K562 (cell line): ENCODE data around the gene OR10H3. TPM values are rescaled to one million over a fixed set of nuclear protein-coding genes. Genes with fewer than 3 reads are reported as not detected.
"Not testable (repeated sequence)": the region's sequence is repeated elsewhere in the genome, so short reads cannot be mapped to it uniquely, and the experiment has no call there.

ENCODE experiments used
- ATAC-seq: fragments of 200-7000 bp; cut with Tn5 transposase; 3 replicates; pipeline ENCODE4 v1.9.1; 2020; ENCODE audit warnings: moderate library complexity
- BruUV-seq: library from RNA; stranded (reverse); fragments of 400-500 nt; replicated peaks from 2 replicates; lab custom pipeline; 2021; lab: Mats Ljungman, UMichigan
- CTCF ChIA-PET: fragments of 300-600 bp; formaldehyde crosslinking; extraction: SDS; loops from one replicate; lab custom pipeline; 2021; ENCODE audit warnings: low intra/inter-chr PET ratio; lab: Yijun Ruan, JAX
- POLR2A ChIA-PET: fragments of 300-600, 350-650 bp; sonication (Branson Sonifier 250); formaldehyde crosslinking; extraction: SDS; loops from one replicate; lab custom pipeline; 2021; ENCODE audit warnings: antibody characterized with exemption, inconsistent platforms; lab: Yijun Ruan, JAX
- DNase-seq, 4 experiments: peaks; one replicate each; pipeline versions ENCODE4 v3.0.0 to v3.0.0-alpha.2; 2011 to 2018; ENCODE audit warnings: low spot score in 3 of 4, mixed read lengths in 3 of 4; ENCODE audit errors: extremely low read depth in 1 of 4
- FAIRE-seq: peaks from 2 replicates; lab custom pipeline; 2011; peaks lifted over from hg19 to GRCh38; lab: Jason Lieb, UNC
- H2AFZ ChIP-seq: 2 replicates; pipeline ENCODE4 v1.6.0; 2011; ENCODE audit warnings: low read depth, low read length, control low read depth, inconsistent platforms
- H3K27ac ChIP-seq: fragments of 200-600 bp; 3 replicates; pipeline ENCODE4 v1.8.0; 2011; ENCODE audit warnings: low read depth, mild to moderate bottlenecking, control low read depth, inconsistent platforms, low read length, moderate library complexity, mixed read lengths; ENCODE audit errors: extremely low read depth
- H3K27me3 ChIP-seq, 2 experiments: fragments of 300-600 bp in 1 of 2; 2 replicates in 1 of 2; 3 replicates in 1 of 2; pipeline versions ENCODE4 v1.6.0 to v1.8.0; 2011; ENCODE audit warnings: inconsistent platforms in 2 of 2, low read length in 2 of 2, mild to moderate bottlenecking in 1 of 2, mixed read lengths in 1 of 2, moderate library complexity in 1 of 2; ENCODE audit not compliant: control insufficient read depth in 2 of 2, insufficient read depth in 2 of 2
- H3K36me3 ChIP-seq: fragments of 300-600 bp; 3 replicates; pipeline ENCODE4 v1.8.0; 2011; ENCODE audit warnings: mild to moderate bottlenecking, low read length, inconsistent platforms; ENCODE audit not compliant: control insufficient read depth, insufficient read depth
- H3K4me1 ChIP-seq, 2 experiments: fragments of 200-600 bp in 1 of 2; replicated peaks in 1 of 2; 2 replicates in 1 of 2; 3 replicates in 1 of 2; pipeline versions ENCODE4 v1.5.1 to v1.8.0; 2011; ENCODE audit warnings: inconsistent platforms in 2 of 2, low read length in 2 of 2, mild to moderate bottlenecking in 1 of 2, mixed read lengths in 1 of 2, moderate library complexity in 1 of 2; ENCODE audit not compliant: control insufficient read depth in 2 of 2, insufficient read depth in 2 of 2
- H3K4me2 ChIP-seq: 2 replicates; pipeline ENCODE4 v1.6.1; 2011; ENCODE audit warnings: low read length, control low read depth, inconsistent platforms, mixed read lengths; ENCODE audit not compliant: insufficient read depth
- H3K4me3 ChIP-seq: fragments of 200-600 bp; sonication (generic), shearing (Covaris generic); 2 replicates; pipeline ENCODE4 v1.5.1; 2016; ENCODE audit warnings: control low read depth, inconsistent platforms
- H3K79me2 ChIP-seq: fragments of 200-600 bp; 3 replicates; pipeline ENCODE4 v1.8.0; 2011; ENCODE audit warnings: low read length, inconsistent platforms; ENCODE audit not compliant: control insufficient read depth, insufficient read depth
- H3K9ac ChIP-seq, 2 experiments: 2 replicates each; pipeline versions ENCODE4 v1.6.0 to v1.6.1; 2011; ENCODE audit warnings: low read depth in 2 of 2, low read length in 2 of 2, control low read depth in 1 of 2, inconsistent platforms in 1 of 2, mild to moderate bottlenecking in 1 of 2, mixed read lengths in 1 of 2; ENCODE audit not compliant: insufficient read depth in 1 of 2
- H3K9me1 ChIP-seq: one replicate; pipeline ENCODE4 v1.6.0; 2011; ENCODE audit warnings: inconsistent platforms, mild to moderate bottlenecking, low read length, moderate library complexity; ENCODE audit not compliant: control insufficient read depth, insufficient read depth
- H3K9me3 ChIP-seq: replicated peaks from 2 replicates; pipeline ENCODE4 v1.5.1; 2011; ENCODE audit warnings: low read depth, low read length, inconsistent platforms; ENCODE audit not compliant: control insufficient read depth, insufficient read depth
- H4K20me1 ChIP-seq: replicated peaks from 2 replicates; pipeline ENCODE4 v1.6.1; 2011; ENCODE audit warnings: low read length, inconsistent platforms, mixed read lengths; ENCODE audit not compliant: control insufficient read depth, insufficient read depth
- BRD4 ChIP-seq: fragments of 200-600 bp; sonication (generic); IDR thresholded peaks from 2 replicates; pipeline ENCODE4 v1.6.1; 2017; ENCODE audit warnings: inconsistent platforms
- CBFA2T2 ChIP-seq: fragments of 450-650 bp; conservative IDR thresholded peaks from 2 replicates; pipeline ENCODE4 v1.6.1; 2017; ENCODE audit warnings: mild to moderate bottlenecking
- CBFA2T3 ChIP-seq: fragments of 450-650 bp; IDR thresholded peaks from 2 replicates; pipeline ENCODE4 v1.6.1; 2017
- COPS2 ChIP-seq: fragments of 450-650 bp; conservative IDR thresholded peaks from 2 replicates; pipeline ENCODE4 v1.6.1; 2016; ENCODE audit warnings: mild to moderate bottlenecking, moderate library complexity
- EHMT2 ChIP-seq: fragments of 450-650 bp; IDR thresholded peaks from 2 replicates; pipeline ENCODE4 v1.6.1; 2018; ENCODE audit warnings: antibody characterized with exemption
- GATA2 ChIP-seq: sonication (generic); formaldehyde crosslinking; IDR thresholded peaks from 2 replicates; pipeline ENCODE4 v1.4.0; 2020; ENCODE audit warnings: mild to moderate bottlenecking, missing genetic modification reagents
- MED1 ChIP-seq: sonication (generic); formaldehyde crosslinking; IDR thresholded peaks from 2 replicates; pipeline ENCODE4 v1.8.1; 2023; ENCODE audit warnings: missing genetic modification reagents, borderline replicate concordance
- PYGO2 ChIP-seq: fragments of 450-650 bp; IDR thresholded peaks from 2 replicates; pipeline ENCODE4 v1.6.1; 2016; ENCODE audit warnings: mild to moderate bottlenecking, missing genetic modification characterization, moderate library complexity, missing compliant biosample characterization
- RNF2 ChIP-seq: sonication (generic); IDR thresholded peaks from 2 replicates; pipeline ENCODE4 v1.6.1; 2016
- SETDB1 ChIP-seq: IDR thresholded peaks from one replicate; pipeline ENCODE4 v1.6.1; 2012; ENCODE audit warnings: low read length, control low read depth, inconsistent platforms
- SNAPC5 ChIP-seq: fragments of 250-450 bp; sonication (Bioruptor Pico); IDR thresholded peaks from 2 replicates; pipeline ENCODE4 v1.8.0; 2021; ENCODE audit warnings: moderate library complexity, mild to moderate bottlenecking, inconsistent platforms
- SPI1 ChIP-seq: IDR thresholded peaks from 2 replicates; pipeline ENCODE4 v1.6.1; 2011; ENCODE audit warnings: low read depth, low read length, control low read depth, borderline replicate concordance
- SREBF2 ChIP-seq: sonication (generic); formaldehyde crosslinking; IDR thresholded peaks from 2 replicates; pipeline ENCODE4 v1.4.0; 2020; ENCODE audit warnings: mild to moderate bottlenecking, missing genetic modification reagents
- TBP ChIP-seq: optimal IDR thresholded peaks from 2 replicates; pipeline ENCODE3; 2011; ENCODE audit warnings: low read depth, low read length, improper control_type of control experiment
- XRCC3 ChIP-seq: fragments of 450-650 bp; IDR thresholded peaks from 2 replicates; pipeline ENCODE4 v1.6.1; 2017; ENCODE audit warnings: mild to moderate bottlenecking, moderate library complexity
- ZBED1 ChIP-seq: IDR thresholded peaks from 2 replicates; pipeline ENCODE4 v1.6.1; 2014
- ZEB2 ChIP-seq: fragments of 450-650 bp; IDR thresholded peaks from 2 replicates; pipeline ENCODE4 v1.6.1; 2016
- ZNF197 ChIP-seq: fragments of 200-800 bp; sonication (Bioruptor generic); IDR thresholded peaks from 2 replicates; pipeline ENCODE4 v1.6.1; 2016; ENCODE audit warnings: low read depth, missing genetic modification characterization, missing compliant biosample characterization
- WGBS: fragments of 100-300 bp; shearing (Covaris generic); methylation state at CpG from one replicate; pipeline ENCODE4 v1.1.6; 2016; ENCODE audit warnings: low coverage, mixed read lengths; ENCODE audit not compliant: insufficient coverage; ENCODE audit errors: missing lambda C conversion rate; 5-methylcytosine and 5-hydroxymethylcytosine counted together
- in situ Hi-C: fragments of 300-500 bp; cut with MboI; formaldehyde crosslinking; loops from 4 replicates; pipeline ENCODE4 v1.15.0; 2018; ENCODE audit warnings: inconsistent platforms, mixed read lengths
- intact Hi-C: fragments of 100-400 bp; cut with micrococcal nuclease; formaldehyde crosslinking; loops from 2 replicates; pipeline ENCODE4 v1.14.2; 2022
- polyA plus RNA-seq, 8 experiments: library from polyadenylated mRNA; depleted of rRNA in 4 of 8; stranded (reverse) in 5 of 8; unstranded in 3 of 8; fragments of >200 nt; fragmentation: Nextera tagmentation in 2 of 8; fragmentation: Illumina TruSeq in 1 of 8; extraction: Ambion mirVana in 2 of 8; extraction: Trizol in 1 of 8; gene quantifications; 2 replicates each; pipeline versions ENCODE4 v1.2.1 to v1.2.3, GENCODE V29; 2011 to 2014; ENCODE audit warnings: inconsistent platforms in 1 of 8, missing spikeins in 1 of 8
- total RNA-seq, 7 experiments: library from RNA; depleted of rRNA in 6 of 7; stranded (reverse); fragments of >200 nt in 6 of 7; fragmentation: Illumina TruSeq in 2 of 7; extraction: Trizol in 2 of 7; gene quantifications; 2 replicates each; pipeline versions ENCODE4 v1.2.1 to v1.2.3, GENCODE V29; 2011 to 2021; ENCODE audit warnings: low replicate concordance in 1 of 7
- TF ChIP-seq, protein P1 (sequence below): sonication (generic); formaldehyde crosslinking; IDR thresholded peaks from 2 replicates; pipeline ENCODE4 v1.8.0; 2023; ENCODE audit warnings: mild to moderate bottlenecking, missing genetic modification reagents

Gene OR10H3
- total and polyA plus RNA-seq, 9 of the 15 experiments (the other 6 are each of a cell fraction or from before 2014, with no cell fraction given) = not detected

GRCh38 chr19:15782896-15783295 is 45.1 kb downstream of the OR10H3 start:
- H3K9me3 ChIP-seq, POLR2A ChIA-PET, ATAC-seq, H2AFZ ChIP-seq, H3K4me1 ChIP-seq, H3K36me3 ChIP-seq, BruUV-seq, H3K27ac ChIP-seq, H4K20me1 ChIP-seq, FAIRE-seq, H3K9ac ChIP-seq, intact Hi-C loops, H3K79me2 ChIP-seq, H3K9me1 ChIP-seq, H3K4me3 ChIP-seq, H3K4me2 ChIP-seq, in situ Hi-C loops, CTCF ChIA-PET: not testable (repeated sequence)
- 0% methylated on average over 7 of the region's 7 CpGs for WGBS
- peaks cover 0 to 12% of the 10 kb centered on the region in 2 experiments; a peak in 3 of 5 replicates for H3K27me3 ChIP-seq
- peak in 1 of 4 experiments; percentile 49 for DNase-seq
- TF ChIP-seq GATA2 (0 out of 2 replicates have a peak, but pooled peaks have one; percentile 16), SPI1 (0 out of 2 replicates have a peak, but pooled peaks have one; percentile 8), CBFA2T3 (peak; percentile 45; the same call in 1 of the 2 replicates), CBFA2T2 (0 out of 2 replicates have a peak, but pooled peaks have one; percentile 10)

- intact Hi-C loops = no loop called here
- WGBS = 1% methylated on average over 6 of the region's 6 CpGs
- TF ChIP-seq ZEB2 (no peak), EHMT2 (no peak), ZNF197 (CRISPR knock-in tag) (no peak), PYGO2 (tag) (no peak), ZBED1 (no peak), RNF2 (no peak), COPS2 (no peak), MED1 (CRISPR knock-in tag) (no peak), SETDB1 (no peak), XRCC3 (no peak), TBP (no peak), SNAPC5 (no peak), SREBF2 (CRISPR knock-in tag) (no peak), BRD4 (no peak)
- TF ChIP-seq, protein P1, sequence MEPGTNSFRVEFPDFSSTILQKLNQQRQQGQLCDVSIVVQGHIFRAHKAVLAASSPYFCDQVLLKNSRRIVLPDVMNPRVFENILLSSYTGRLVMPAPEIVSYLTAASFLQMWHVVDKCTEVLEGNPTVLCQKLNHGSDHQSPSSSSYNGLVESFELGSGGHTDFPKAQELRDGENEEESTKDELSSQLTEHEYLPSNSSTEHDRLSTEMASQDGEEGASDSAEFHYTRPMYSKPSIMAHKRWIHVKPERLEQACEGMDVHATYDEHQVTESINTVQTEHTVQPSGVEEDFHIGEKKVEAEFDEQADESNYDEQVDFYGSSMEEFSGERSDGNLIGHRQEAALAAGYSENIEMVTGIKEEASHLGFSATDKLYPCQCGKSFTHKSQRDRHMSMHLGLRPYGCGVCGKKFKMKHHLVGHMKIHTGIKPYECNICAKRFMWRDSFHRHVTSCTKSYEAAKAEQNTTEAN (CRISPR knock-in tag) = no peak
Measured at GRCh38 chr19:15787611-15788155, 49.9 kb downstream of the OR10H3 start, which contains the start of gene OR10H5. TSS of gene OR10H5 (plus strand) at chr19:15787661. CDS start at chr19:15794049, 6,388 bp downstream.

More at GRCh38 chr19:15787611-15788155, 49.9 kb downstream of the OR10H3 start, which contains the start of gene OR10H5:
- Histone ChIP-seq H4K20me1 (no peaks in the 10 kb centered on the region; the same call in 1 of the 2 replicates), H3K4me2 (no peak within 1 kb of the TSS), H3K79me2 (no peaks in the 10 kb centered on the region), H3K9me3 (no peaks in the 10 kb centered on the region), H3K27ac (no peak within 1 kb of the TSS), H2AFZ (no peak within 1 kb of the TSS), H3K9me1 (no peaks in the 10 kb centered on the region), H3K4me3 (no peak within 1 kb of the TSS), H3K36me3 (no peaks in the 10 kb centered on the region), H3K4me1 (no peaks in the 10 kb centered on the region; a peak in 1 of 5 replicates), H3K9ac (no peak within 1 kb of the TSS), H3K27me3 (peaks cover 0 to 22% of the 10 kb centered on the region in 2 experiments; a peak in 3 of 5 replicates)
- CTCF ChIA-PET = no interaction called here
- ATAC-seq (no peak), DNase-seq (no peak), FAIRE-seq (no peak)
- no TSS peak for BruUV-seq
- POLR2A ChIA-PET = no interaction called here
- in situ Hi-C loops = no loop called here
